ENCODE measurements around the gene HSPBAP1. TPM values are rescaled to one million over a fixed set of nuclear protein-coding genes. Genes with fewer than 3 reads are reported as not detected.

The HSPBAP1 gene
- total RNA-seq, 4 donors from 2014 or later: 7.8 to 21.3 (median 13.3) TPM

DNA sequence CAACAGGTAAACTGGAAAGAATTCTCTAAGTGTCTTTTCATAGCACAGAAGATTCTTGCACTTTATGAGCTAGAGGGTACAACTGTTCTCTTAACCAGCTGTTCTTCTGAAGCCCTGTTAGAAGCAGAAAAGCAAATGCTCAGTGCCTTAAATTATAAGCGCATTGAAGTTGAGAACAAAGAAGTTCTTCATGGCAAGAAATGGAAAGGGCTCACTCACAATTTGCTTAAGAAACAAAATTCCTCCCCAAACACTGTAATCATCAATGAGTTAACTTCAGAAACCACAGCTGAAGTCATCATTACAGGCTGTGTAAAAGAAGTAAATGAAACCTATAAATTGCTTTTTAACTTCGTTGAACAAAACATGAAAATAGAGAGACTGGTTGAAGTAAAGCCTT lies 93.4 kb downstream of the HSPBAP1 start:
- DNase-seq (ENCODE audit: low spot score) (no peak), ATAC-seq (ENCODE audit: low FRiP score) (no peak)
- TF ChIP-seq, protein P1, sequence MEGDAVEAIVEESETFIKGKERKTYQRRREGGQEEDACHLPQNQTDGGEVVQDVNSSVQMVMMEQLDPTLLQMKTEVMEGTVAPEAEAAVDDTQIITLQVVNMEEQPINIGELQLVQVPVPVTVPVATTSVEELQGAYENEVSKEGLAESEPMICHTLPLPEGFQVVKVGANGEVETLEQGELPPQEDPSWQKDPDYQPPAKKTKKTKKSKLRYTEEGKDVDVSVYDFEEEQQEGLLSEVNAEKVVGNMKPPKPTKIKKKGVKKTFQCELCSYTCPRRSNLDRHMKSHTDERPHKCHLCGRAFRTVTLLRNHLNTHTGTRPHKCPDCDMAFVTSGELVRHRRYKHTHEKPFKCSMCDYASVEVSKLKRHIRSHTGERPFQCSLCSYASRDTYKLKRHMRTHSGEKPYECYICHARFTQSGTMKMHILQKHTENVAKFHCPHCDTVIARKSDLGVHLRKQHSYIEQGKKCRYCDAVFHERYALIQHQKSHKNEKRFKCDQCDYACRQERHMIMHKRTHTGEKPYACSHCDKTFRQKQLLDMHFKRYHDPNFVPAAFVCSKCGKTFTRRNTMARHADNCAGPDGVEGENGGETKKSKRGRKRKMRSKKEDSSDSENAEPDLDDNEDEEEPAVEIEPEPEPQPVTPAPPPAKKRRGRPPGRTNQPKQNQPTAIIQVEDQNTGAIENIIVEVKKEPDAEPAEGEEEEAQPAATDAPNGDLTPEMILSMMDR (IDR thresholded peaks at IDR 0.05): no peak

GRCh38 chr3:122697952-122698620 lies 95.5 kb downstream of the HSPBAP1 start:
- DNase-seq (ENCODE audit: low spot score) (no peak), ATAC-seq (ENCODE audit: low FRiP score) (no peak)
- TF ChIP-seq, protein P1 (IDR thresholded peaks at IDR 0.05): no peak

GRCh38 chr3:122695927-122696561 lies 97.6 kb downstream of the HSPBAP1 start:
- TF ChIP-seq, protein P1 (IDR thresholded peaks at IDR 0.05): no peak

GRCh38 chr3:122694966-122695365 lies 98.7 kb downstream of the HSPBAP1 start:
- no peak for DNase-seq (ENCODE audit: low spot score)
- ATAC-seq (ENCODE audit: low FRiP score): no peak
- TF ChIP-seq, protein P1 (IDR thresholded peaks at IDR 0.05): no peak

More at GRCh38 chr3:122695927-122696561, 97.6 kb downstream of the HSPBAP1 start:
- ATAC-seq (ENCODE audit: low FRiP score) (no peak), DNase-seq (ENCODE audit: low spot score) (no peak)

GRCh38 chr3:122692674-122693073 lies 101.0 kb downstream of the HSPBAP1 start:
- TF ChIP-seq, protein P1 (IDR thresholded peaks at IDR 0.05): no peak
- ATAC-seq (ENCODE audit: low FRiP score): no peak
- DNase-seq (ENCODE audit: low spot score): no peak

- TF ChIP-seq, protein P1 (IDR thresholded peaks at IDR 0.05): no peak
- ATAC-seq (ENCODE audit: low FRiP score) (no peak), DNase-seq (ENCODE audit: low spot score) (no peak)
These were observed 102.4 kb downstream of the HSPBAP1 start for GRCh38 chr3:122691195-122691594.

DNA sequence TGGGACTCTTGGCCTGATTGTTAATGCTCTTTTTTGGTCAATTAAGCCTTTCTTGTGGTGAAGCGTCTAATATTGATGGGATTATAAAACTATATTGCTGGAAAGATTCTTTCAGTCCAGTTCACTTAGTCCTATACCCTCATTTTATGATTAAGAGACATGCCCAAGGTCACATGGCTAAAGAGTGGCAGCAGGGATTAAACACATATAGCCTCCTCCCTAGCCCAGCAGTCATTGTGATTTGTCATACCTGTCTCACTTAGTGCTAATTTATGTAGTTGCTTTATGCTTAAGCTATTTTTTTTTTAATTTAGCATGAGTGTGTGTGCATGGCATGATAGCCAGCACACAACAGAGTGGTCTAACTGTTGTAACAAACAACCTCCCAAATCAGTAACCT lies 103.5 kb downstream of the HSPBAP1 start:
- ATAC-seq (ENCODE audit: low FRiP score): no peak
- DNase-seq (ENCODE audit: low spot score): no peak
- TF ChIP-seq, protein P1 (IDR thresholded peaks at IDR 0.05): no peak
